Keratinocyte (primary cell): ENCODE measurements around the gene CFAP90. TPM values are rescaled to one million over a fixed set of nuclear protein-coding genes. Genes with fewer than 3 reads are reported as not detected.

Source experiments
- DNase-seq: peaks from one replicate; pipeline ENCODE4 v3.0.0-alpha.2; 2011; ENCODE audit warnings: low read depth, missing footprints, low spot score
- FAIRE-seq: peaks from 2 replicates; lab custom pipeline; 2011; peaks lifted over from hg19 to GRCh38; lab: Jason Lieb, UNC
- H2AFZ ChIP-seq: 2 replicates; pipeline ENCODE4 v1.6.0; 2012; ENCODE audit warnings: low read length, control low read depth, inconsistent platforms; ENCODE audit not compliant: control insufficient read depth
- H3K27ac ChIP-seq: 2 replicates; pipeline ENCODE4 v1.5.1; 2011; ENCODE audit warnings: low read length; ENCODE audit not compliant: control insufficient read depth, insufficient read depth
- H3K27me3 ChIP-seq: 3 replicates; pipeline ENCODE4 v1.6.0; 2011; ENCODE audit warnings: low read length; ENCODE audit not compliant: control insufficient read depth, insufficient read depth; ENCODE audit errors: extremely low read depth
- H3K36me3 ChIP-seq, 2 experiments: 2 replicates in 1 of 2; 3 replicates in 1 of 2; pipeline ENCODE4 v1.5.1; 2011; ENCODE audit warnings: low read length in 2 of 2, mild to moderate bottlenecking in 1 of 2; ENCODE audit not compliant: control insufficient read depth in 2 of 2, insufficient read depth in 2 of 2; ENCODE audit errors: extremely low read depth in 1 of 2
- H3K4me1 ChIP-seq: 3 replicates; pipeline ENCODE4 v1.5.1; 2011; ENCODE audit warnings: low read length; ENCODE audit not compliant: control insufficient read depth, insufficient read depth; ENCODE audit errors: extremely low read depth
- H3K4me2 ChIP-seq: 3 replicates; pipeline ENCODE4 v1.6.0; 2011; ENCODE audit warnings: low read depth, low read length; ENCODE audit not compliant: control insufficient read depth, insufficient read depth; ENCODE audit errors: extremely low read depth
- H3K4me3 ChIP-seq, 3 experiments: fragments of 200-600 bp in 1 of 3; sonication (generic) in 1 of 3; 2 replicates in 2 of 3; 3 replicates in 1 of 3; pipeline ENCODE4 v1.5.1; 2011 to 2016; ENCODE audit warnings: low read length in 3 of 3, mild to moderate bottlenecking in 3 of 3, control low read depth in 2 of 3, inconsistent platforms in 1 of 3, low read depth in 1 of 3, mixed read lengths in 1 of 3, mixed run types in 1 of 3, moderate library complexity in 1 of 3; ENCODE audit not compliant: control insufficient read depth in 2 of 3, insufficient read depth in 2 of 3; ENCODE audit errors: extremely low read depth in 1 of 3
- H3K79me2 ChIP-seq: 2 replicates; pipeline ENCODE4 v1.6.0; 2012; ENCODE audit warnings: low read length; ENCODE audit not compliant: control insufficient read depth, insufficient read depth
- H3K9ac ChIP-seq: 3 replicates; pipeline ENCODE4 v1.6.0; 2011; ENCODE audit warnings: low read length; ENCODE audit not compliant: control insufficient read depth, insufficient read depth; ENCODE audit errors: extremely low read depth
- H3K9me1 ChIP-seq: 3 replicates; pipeline ENCODE4 v1.6.0; 2011; ENCODE audit warnings: low read length; ENCODE audit not compliant: control insufficient read depth, insufficient read depth; ENCODE audit errors: extremely low read depth
- H3K9me3 ChIP-seq: 2 replicates; pipeline ENCODE4 v1.5.1; 2012; ENCODE audit warnings: low read depth, low read length; ENCODE audit not compliant: control insufficient read depth
- H4K20me1 ChIP-seq: 3 replicates; pipeline ENCODE4 v1.6.0; 2011; ENCODE audit warnings: low read length; ENCODE audit not compliant: control insufficient read depth, insufficient read depth; ENCODE audit errors: extremely low read depth
- CTCF ChIP-seq, 3 experiments: IDR thresholded peaks in 1 of 3; conservative IDR thresholded peaks in 1 of 3; optimal IDR thresholded peaks in 1 of 3; 2 replicates in 2 of 3; 3 replicates in 1 of 3; pipeline versions ENCODE3 to v1.5.1; 2011; ENCODE audit warnings: low read length in 3 of 3, mild to moderate bottlenecking in 3 of 3, moderate library complexity in 2 of 3, control low read depth in 1 of 3, inconsistent platforms in 1 of 3; ENCODE audit not compliant: insufficient read depth in 2 of 3; ENCODE audit errors: extremely low read depth in 1 of 3
- EZH2 ChIP-seq: IDR thresholded peaks from one replicate; pipeline ENCODE4 v1.6.1; 2012; ENCODE audit warnings: inconsistent platforms, mild to moderate bottlenecking, low read length, moderate library complexity
- dilution Hi-C: fragments of 300-500 bp; cut with MboI; formaldehyde crosslinking; loops from one replicate; pipeline ENCODE4 v1.7.0; 2020; ENCODE audit warnings: low sequenced_read_pairs; ENCODE audit not compliant: extremely low pct_ligation_motif_present
- polyA plus RNA-seq, 5 experiments: library from polyadenylated mRNA; depleted of rRNA in 3 of 5; stranded (reverse) in 3 of 5; stranded (forward) in 1 of 5; unstranded in 1 of 5; fragments of >200 nt; gene quantifications; 1 replicate in 1 of 5; 2 replicates in 3 of 5; 3 replicates in 1 of 5; pipeline versions ENCODE4 v1.2.1 to v1.2.3, GENCODE V29; 2011 to 2012; ENCODE audit warnings: missing spikeins in 2 of 5, low read depth in 1 of 5, low replicate concordance in 1 of 5

The CFAP90 gene
- polyA plus RNA-seq, 1 donor (not counting 4 experiments of a cell fraction or from before 2014, with no cell fraction given) = not detected

GRCh38 chr5:7815892-7816534 is 34.9 kb downstream of the CFAP90 start:
- no peaks in the 10 kb centered on the region for H3K36me3 ChIP-seq
- no peaks in the 10 kb centered on the region for H4K20me1 ChIP-seq
- no peak overlapping the region for H3K4me2 ChIP-seq
- no peak overlapping the region for H3K9ac ChIP-seq
- no peak overlapping the region for H3K4me3 ChIP-seq
- H3K9me3 ChIP-seq = no peaks in the 10 kb centered on the region
- H3K79me2 ChIP-seq = no peaks in the 10 kb centered on the region
- peak overlapping the region; percentile 23 for H2AFZ ChIP-seq
- H3K9me1 ChIP-seq = no peaks in the 10 kb centered on the region
- no peak for DNase-seq
- FAIRE-seq = no peak
- H3K27me3 ChIP-seq = no peaks in the 10 kb centered on the region
- TF ChIP-seq CTCF (optimal IDR thresholded peaks at IDR 0.05 in 1 of 3, IDR thresholded peaks at IDR 0.05 in 1 of 3, conservative IDR thresholded peaks at IDR 0.05 in 1 of 3; ENCODE audit: extremely low read depth in 1 of 3, insufficient read depth in 2 of 3, low read length in 3 of 3) = peak; percentile 59 to 89 (median 77)
- no peak for TF ChIP-seq EZH2
- dilution Hi-C loops = no loop called here
- H3K4me1 ChIP-seq = no peaks in the 10 kb centered on the region
- H3K27ac ChIP-seq = no peak overlapping the region

- FAIRE-seq (no peak), DNase-seq (no peak)
- Histone ChIP-seq H3K9me3 (no peaks in the 10 kb centered on the region), H3K4me3 (no peak overlapping the region), H3K9me1 (no peaks in the 10 kb centered on the region), H3K27ac (no peak overlapping the region), H3K79me2 (no peaks in the 10 kb centered on the region), H4K20me1 (no peaks in the 10 kb centered on the region), H3K9ac (no peak overlapping the region), H3K27me3 (no peaks in the 10 kb centered on the region), H3K4me1 (no peaks in the 10 kb centered on the region), H3K36me3 (no peaks in the 10 kb centered on the region), H2AFZ (no peak overlapping the region), H3K4me2 (no peak overlapping the region)
- TF ChIP-seq EZH2 (no peak), CTCF (optimal IDR thresholded peaks at IDR 0.05 in 1 of 3, IDR thresholded peaks at IDR 0.05 in 1 of 3, conservative IDR thresholded peaks at IDR 0.05 in 1 of 3; ENCODE audit: extremely low read depth in 1 of 3, insufficient read depth in 2 of 3, low read length in 3 of 3) (no peak)
- dilution Hi-C loops = no loop called here
These were observed 36.1 kb downstream of the CFAP90 start for GRCh38 chr5:7814816-7815215.
